Measurements from ENCODE around the gene ABHD12B.
"Not testable (repeated sequence)": the region's sequence is repeated elsewhere in the genome, so short reads cannot be mapped to it uniquely, and the experiment has no call there.

The ABHD12B gene

GRCh38 chr14:50864946-50865345 lies 6.9 kb upstream of the ABHD12B start:
- no peaks in the 10 kb centered on the region for H3K9me3 ChIP-seq (ENCODE audit: control insufficient read depth, insufficient read depth, low read length)
- H3K36me3 ChIP-seq (ENCODE audit: control insufficient read depth, insufficient read depth, low read length): no peaks in the 10 kb centered on the region
- peaks cover under 1% of the 10 kb centered on the region for H3K27me3 ChIP-seq (ENCODE audit: control insufficient read depth, insufficient read depth, low read length)
- no peak overlapping the region for H3K4me3 ChIP-seq (ENCODE audit: low read depth, low read length)
- H3K27ac ChIP-seq (ENCODE audit: low read depth, low read length): no peak overlapping the region
- H3K4me1 ChIP-seq (ENCODE audit: control insufficient read depth, insufficient read depth, low read length): peaks cover 11% of the 10 kb centered on the region
- H3K9ac ChIP-seq (ENCODE audit: low read depth, low read length): no peak overlapping the region

GRCh38 chr14:50865391-50866076 lies 6.3 kb upstream of the ABHD12B start:
- no peak overlapping the region for H3K27ac ChIP-seq (ENCODE audit: low read depth, low read length)
- no peaks in the 10 kb centered on the region for H3K36me3 ChIP-seq (ENCODE audit: control insufficient read depth, insufficient read depth, low read length)
- H3K27me3 ChIP-seq (ENCODE audit: control insufficient read depth, insufficient read depth, low read length): peaks cover 6% of the 10 kb centered on the region
- no peak overlapping the region for H3K9ac ChIP-seq (ENCODE audit: low read depth, low read length)
- peaks cover 5% of the 10 kb centered on the region; the same call in 1 of the 2 replicates for H3K4me1 ChIP-seq (ENCODE audit: control insufficient read depth, insufficient read depth, low read length)
- no peak overlapping the region for H3K4me3 ChIP-seq (ENCODE audit: low read depth, low read length)
- H3K9me3 ChIP-seq (ENCODE audit: control insufficient read depth, insufficient read depth, low read length): no peaks in the 10 kb centered on the region

GRCh38 chr14:50871228-50871627 lies 625 bp upstream of the ABHD12B start:
- Histone ChIP-seq H3K9ac (ENCODE audit: low read depth, low read length) (no peak overlapping the region), H3K4me3 (ENCODE audit: low read depth, low read length) (no peak overlapping the region), H3K36me3 (ENCODE audit: control insufficient read depth, insufficient read depth, low read length) (no peaks in the 10 kb centered on the region), H3K27me3 (ENCODE audit: control insufficient read depth, insufficient read depth, low read length) (peaks cover 36% of the 10 kb centered on the region), H3K9me3 (ENCODE audit: control insufficient read depth, insufficient read depth, low read length) (no peaks in the 10 kb centered on the region), H3K4me1 (ENCODE audit: control insufficient read depth, insufficient read depth, low read length) (peaks cover 6% of the 10 kb centered on the region; the same call in 1 of the 2 replicates), H3K27ac (ENCODE audit: low read depth, low read length) (no peak overlapping the region)

GRCh38 chr14:50874757-50875156 lies 2.9 kb downstream of the ABHD12B start:
- Histone ChIP-seq H3K36me3 (ENCODE audit: control insufficient read depth, insufficient read depth, low read length) (no peaks in the 10 kb centered on the region), H3K4me1 (ENCODE audit: control insufficient read depth, insufficient read depth, low read length) (peaks cover 6% of the 10 kb centered on the region; the same call in 1 of the 2 replicates), H3K4me3 (ENCODE audit: low read depth, low read length) (no peak overlapping the region), H3K27me3 (ENCODE audit: control insufficient read depth, insufficient read depth, low read length) (peaks cover 36% of the 10 kb centered on the region), H3K9ac (ENCODE audit: low read depth, low read length) (no peak overlapping the region), H3K9me3 (ENCODE audit: control insufficient read depth, insufficient read depth, low read length) (no peaks in the 10 kb centered on the region), H3K27ac (ENCODE audit: low read depth, low read length) (no peak overlapping the region)

- Histone ChIP-seq H3K36me3 (ENCODE audit: control insufficient read depth, insufficient read depth, low read length) (no peaks in the 10 kb centered on the region), H3K27me3 (ENCODE audit: control insufficient read depth, insufficient read depth, low read length) (peaks cover 31% of the 10 kb centered on the region), H3K9ac (ENCODE audit: low read depth, low read length) (no peak overlapping the region), H3K9me3 (ENCODE audit: control insufficient read depth, insufficient read depth, low read length) (no peaks in the 10 kb centered on the region), H3K27ac (ENCODE audit: low read depth, low read length) (no peak overlapping the region), H3K4me1 (ENCODE audit: control insufficient read depth, insufficient read depth, low read length) (peaks cover 6% of the 10 kb centered on the region; the same call in 1 of the 2 replicates), H3K4me3 (ENCODE audit: low read depth, low read length) (no peak overlapping the region)
These were observed 3.7 kb downstream of the ABHD12B start for GRCh38 chr14:50875359-50876070.

GRCh38 chr14:50882932-50883826 lies 11.3 kb downstream of the ABHD12B start:
- Histone ChIP-seq H3K27me3 (ENCODE audit: control insufficient read depth, insufficient read depth, low read length) (no peaks in the 10 kb centered on the region), H3K4me1 (ENCODE audit: control insufficient read depth, insufficient read depth, low read length) (peaks cover 6% of the 10 kb centered on the region), H3K9me3 (ENCODE audit: control insufficient read depth, insufficient read depth, low read length) (no peaks in the 10 kb centered on the region), H3K9ac (ENCODE audit: low read depth, low read length) (no peak overlapping the region), H3K27ac (ENCODE audit: low read depth, low read length) (no peak overlapping the region), H3K36me3 (ENCODE audit: control insufficient read depth, insufficient read depth, low read length) (no peaks in the 10 kb centered on the region), H3K4me3 (ENCODE audit: low read depth, low read length) (no peak overlapping the region)

GRCh38 chr14:50883827-50884197 lies 12.0 kb downstream of the ABHD12B start:
- Histone ChIP-seq H3K27ac (ENCODE audit: low read depth, low read length) (no peak overlapping the region), H3K4me1 (ENCODE audit: control insufficient read depth, insufficient read depth, low read length) (peaks cover 6% of the 10 kb centered on the region), H3K4me3 (ENCODE audit: low read depth, low read length) (no peak overlapping the region), H3K36me3 (ENCODE audit: control insufficient read depth, insufficient read depth, low read length) (no peaks in the 10 kb centered on the region), H3K9me3 (ENCODE audit: control insufficient read depth, insufficient read depth, low read length) (no peaks in the 10 kb centered on the region), H3K9ac (ENCODE audit: low read depth, low read length) (no peak overlapping the region), H3K27me3 (ENCODE audit: control insufficient read depth, insufficient read depth, low read length) (no peaks in the 10 kb centered on the region)

- Histone ChIP-seq H3K4me1 (ENCODE audit: control insufficient read depth, insufficient read depth, low read length) (peaks cover 6% of the 10 kb centered on the region), H3K9ac (ENCODE audit: low read depth, low read length) (no peak overlapping the region), H3K27me3 (ENCODE audit: control insufficient read depth, insufficient read depth, low read length) (no peaks in the 10 kb centered on the region), H3K9me3 (ENCODE audit: control insufficient read depth, insufficient read depth, low read length) (no peaks in the 10 kb centered on the region), H3K36me3 (ENCODE audit: control insufficient read depth, insufficient read depth, low read length) (no peaks in the 10 kb centered on the region), H3K27ac (ENCODE audit: low read depth, low read length) (no peak overlapping the region), H3K4me3 (ENCODE audit: low read depth, low read length) (no peak overlapping the region)
These were observed 15.6 kb downstream of the ABHD12B start for GRCh38 chr14:50887476-50887875.

GRCh38 chr14:50892255-50892654 lies 20.4 kb downstream of the ABHD12B start:
- Histone ChIP-seq H3K9ac (ENCODE audit: low read depth, low read length) (no peak overlapping the region), H3K27me3 (ENCODE audit: control insufficient read depth, insufficient read depth, low read length) (no peaks in the 10 kb centered on the region), H3K27ac (ENCODE audit: low read depth, low read length) (no peak overlapping the region), H3K4me3 (ENCODE audit: low read depth, low read length) (no peak overlapping the region), H3K36me3 (ENCODE audit: control insufficient read depth, insufficient read depth, low read length) (no peaks in the 10 kb centered on the region), H3K4me1 (ENCODE audit: control insufficient read depth, insufficient read depth, low read length) (peaks cover 11% of the 10 kb centered on the region), H3K9me3 (ENCODE audit: control insufficient read depth, insufficient read depth, low read length) (no peaks in the 10 kb centered on the region)

GRCh38 chr14:50896421-50896820 lies 24.6 kb downstream of the ABHD12B start:
- H3K27me3 ChIP-seq (ENCODE audit: control insufficient read depth, insufficient read depth, low read length); H3K4me3 ChIP-seq (ENCODE audit: low read depth, low read length); H3K9me3 ChIP-seq (ENCODE audit: control insufficient read depth, insufficient read depth, low read length); H3K27ac ChIP-seq (ENCODE audit: low read depth, low read length); H3K36me3 ChIP-seq (ENCODE audit: control insufficient read depth, insufficient read depth, low read length); H3K9ac ChIP-seq (ENCODE audit: low read depth, low read length): not testable (repeated sequence)
- peaks cover 29% of the 10 kb centered on the region for H3K4me1 ChIP-seq (ENCODE audit: control insufficient read depth, insufficient read depth, low read length)

- not testable (repeated sequence) for H3K9ac ChIP-seq (ENCODE audit: low read depth, low read length); H3K27ac ChIP-seq (ENCODE audit: low read depth, low read length); H3K27me3 ChIP-seq (ENCODE audit: control insufficient read depth, insufficient read depth, low read length); H3K9me3 ChIP-seq (ENCODE audit: control insufficient read depth, insufficient read depth, low read length); H3K4me3 ChIP-seq (ENCODE audit: low read depth, low read length); H3K36me3 ChIP-seq (ENCODE audit: control insufficient read depth, insufficient read depth, low read length)
- H3K4me1 ChIP-seq (ENCODE audit: control insufficient read depth, insufficient read depth, low read length): peaks cover 29% of the 10 kb centered on the region
These were observed 25.2 kb downstream of the ABHD12B start for GRCh38 chr14:50897005-50897404.
